Activated naive CD4-positive, alpha-beta T cell treated with anti-CD3 and anti-CD28 coated beads, Interleukin-2, amount 50 U/mL, for 72 hours (primary cell): Measurements from ENCODE around the gene UBE4A. TPM values are rescaled to one million over a fixed set of nuclear protein-coding genes. Genes with fewer than 3 reads are reported as not detected.

Source experiments
- ATAC-seq, 2 donors: fragments of 150-1000 bp; cut with Tn5 transposase; 2 replicates each; pipeline ENCODE4 v1.10.0; 2021; ENCODE audit warnings: mild to moderate bottlenecking in 2 of 2, moderate library complexity in 2 of 2
- DNase-seq, 2 donors: peaks; one replicate each; pipeline ENCODE4 v3.0.0; 2021 to 2022; ENCODE audit warnings: low spot score in 2 of 2
- H3K27ac Mint-ChIP-seq, 2 donors: one replicate each; pipeline ENCODE4 v1.8.0; 2022; ENCODE audit warnings: mild to moderate bottlenecking in 2 of 2, mixed read lengths in 2 of 2
- H3K36me3 Mint-ChIP-seq, 2 donors: one replicate each; pipeline ENCODE4 v1.8.0; 2022; ENCODE audit warnings: mixed read lengths in 2 of 2
- H3K9me3 Mint-ChIP-seq, 2 donors: one replicate each; pipeline ENCODE4 v1.8.0; 2022; ENCODE audit warnings: mixed read lengths in 2 of 2
- total RNA-seq, 2 donors: library from RNA; stranded (reverse); gene quantifications; one replicate each; pipeline ENCODE4 v1.2.3, GENCODE V29; 2022

UBE4A gene, protein sequence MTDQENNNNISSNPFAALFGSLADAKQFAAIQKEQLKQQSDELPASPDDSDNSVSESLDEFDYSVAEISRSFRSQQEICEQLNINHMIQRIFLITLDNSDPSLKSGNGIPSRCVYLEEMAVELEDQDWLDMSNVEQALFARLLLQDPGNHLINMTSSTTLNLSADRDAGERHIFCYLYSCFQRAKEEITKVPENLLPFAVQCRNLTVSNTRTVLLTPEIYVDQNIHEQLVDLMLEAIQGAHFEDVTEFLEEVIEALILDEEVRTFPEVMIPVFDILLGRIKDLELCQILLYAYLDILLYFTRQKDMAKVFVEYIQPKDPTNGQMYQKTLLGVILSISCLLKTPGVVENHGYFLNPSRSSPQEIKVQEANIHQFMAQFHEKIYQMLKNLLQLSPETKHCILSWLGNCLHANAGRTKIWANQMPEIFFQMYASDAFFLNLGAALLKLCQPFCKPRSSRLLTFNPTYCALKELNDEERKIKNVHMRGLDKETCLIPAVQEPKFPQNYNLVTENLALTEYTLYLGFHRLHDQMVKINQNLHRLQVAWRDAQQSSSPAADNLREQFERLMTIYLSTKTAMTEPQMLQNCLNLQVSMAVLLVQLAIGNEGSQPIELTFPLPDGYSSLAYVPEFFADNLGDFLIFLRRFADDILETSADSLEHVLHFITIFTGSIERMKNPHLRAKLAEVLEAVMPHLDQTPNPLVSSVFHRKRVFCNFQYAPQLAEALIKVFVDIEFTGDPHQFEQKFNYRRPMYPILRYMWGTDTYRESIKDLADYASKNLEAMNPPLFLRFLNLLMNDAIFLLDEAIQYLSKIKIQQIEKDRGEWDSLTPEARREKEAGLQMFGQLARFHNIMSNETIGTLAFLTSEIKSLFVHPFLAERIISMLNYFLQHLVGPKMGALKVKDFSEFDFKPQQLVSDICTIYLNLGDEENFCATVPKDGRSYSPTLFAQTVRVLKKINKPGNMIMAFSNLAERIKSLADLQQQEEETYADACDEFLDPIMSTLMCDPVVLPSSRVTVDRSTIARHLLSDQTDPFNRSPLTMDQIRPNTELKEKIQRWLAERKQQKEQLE
- total RNA-seq, result 10 to 100 TPM; 40.6 to 47.8 TPM

DNA sequence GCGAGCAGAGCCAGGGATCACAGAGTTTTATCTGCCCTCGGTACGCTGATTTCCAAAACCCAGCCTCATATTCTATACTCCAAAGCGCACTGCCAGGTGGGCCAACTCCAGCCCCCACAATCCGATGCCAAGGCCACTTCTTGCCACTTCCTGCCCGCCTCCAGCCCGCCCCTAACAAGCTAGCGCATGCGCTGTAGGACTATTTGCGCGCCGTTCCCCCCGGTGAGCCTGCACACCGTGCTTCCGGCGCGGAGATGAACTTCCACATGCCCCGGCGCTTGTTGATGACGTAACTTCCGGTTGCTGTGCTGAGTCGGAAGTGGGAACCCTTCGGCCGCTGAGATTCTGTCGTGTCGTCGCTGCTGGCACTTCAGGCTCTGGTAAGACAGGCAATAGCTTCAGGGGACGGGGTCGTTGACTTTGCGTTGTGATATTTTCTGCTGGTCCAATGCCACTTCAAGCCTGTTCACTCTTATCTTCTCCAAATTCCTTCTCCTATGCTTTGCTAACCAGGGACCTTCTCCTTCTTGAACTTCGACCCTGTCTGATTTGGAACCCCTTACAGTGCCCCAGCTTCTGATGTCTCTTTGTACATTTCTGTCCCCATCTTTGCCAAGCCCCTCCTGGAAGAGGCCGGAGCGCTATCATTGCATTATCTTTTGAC, at the start of gene UBE4A:
UBE4A (plus strand) TSS at position 306 of the 664 bp plus-strand sequence. CDS start 5,481 bp downstream, outside the sequence.
- Mint-ChIP-seq H3K9me3 (no peaks in the 10 kb centered on the region), H3K27ac (peak within 1 kb of the TSS; percentile 98 to 99), H3K36me3 (peaks cover 11 to 13% of the 10 kb centered on the region in 2 donors)
- ATAC-seq (peak; percentile 97), DNase-seq (peak; percentile 94 to 99)

DNA sequence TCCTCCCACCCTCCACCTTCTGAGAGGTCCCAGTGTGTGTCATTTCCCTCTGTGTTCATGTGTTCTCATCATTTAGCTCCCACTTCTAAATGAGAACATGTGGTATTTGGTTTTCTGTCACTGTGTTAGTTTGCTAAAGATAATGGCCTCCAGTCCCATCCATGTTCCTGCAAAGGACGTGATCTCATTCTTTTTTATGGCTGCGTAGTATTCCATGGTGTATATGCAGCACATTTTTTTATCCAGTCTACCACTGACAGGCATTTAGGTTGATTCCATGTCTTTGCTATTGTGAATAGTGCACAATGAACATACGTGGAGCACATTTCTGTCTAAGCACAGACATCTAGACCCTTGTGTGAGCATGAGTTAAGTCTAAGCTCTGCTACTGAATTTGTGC, 49.1 kb upstream of the UBE4A start:
- H3K27ac Mint-ChIP-seq, result peak overlapping the region in 1 of 2 donors; percentile 82
- DNase-seq, result no peak
- peaks cover 58 to 67% of the 10 kb centered on the region in 2 donors for H3K36me3 Mint-ChIP-seq
- ATAC-seq, result no peak
- no peaks in the 10 kb centered on the region for H3K9me3 Mint-ChIP-seq

DNA sequence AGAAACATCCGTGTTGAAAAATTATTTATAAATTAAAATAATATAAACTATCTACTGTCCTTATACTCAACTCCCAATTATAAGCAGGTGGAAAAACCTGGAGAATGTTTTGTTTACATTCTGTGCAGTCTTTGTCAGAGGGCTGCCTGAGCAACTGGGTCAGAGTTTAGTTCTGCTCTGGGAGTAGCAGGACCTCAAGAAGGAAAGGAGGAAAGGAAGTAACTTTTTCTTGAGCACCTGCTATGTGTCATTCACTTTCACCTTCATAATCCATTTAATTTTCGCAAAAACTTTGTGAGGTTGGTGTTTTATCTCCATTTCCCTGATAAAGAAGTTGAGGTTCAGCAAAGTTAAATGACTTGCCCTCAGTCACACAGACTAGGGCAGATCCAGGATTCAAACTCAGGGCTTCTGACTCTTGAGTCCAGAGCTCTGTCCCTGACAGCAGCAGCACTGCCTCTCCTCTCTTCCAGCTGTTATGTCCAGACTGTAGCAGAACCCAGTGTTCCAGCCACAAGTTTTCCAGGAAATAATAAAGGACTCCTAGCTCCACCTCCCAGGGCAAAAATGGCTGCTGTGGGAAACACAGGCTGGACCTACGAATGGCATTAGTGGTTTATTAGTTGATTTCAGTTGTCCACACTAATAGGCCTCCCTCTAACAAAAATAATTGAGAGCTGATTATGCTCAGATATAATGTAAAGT, 48.5 kb upstream of the UBE4A start:
- DNase-seq, result no peak
- Mint-ChIP-seq H3K36me3 (peaks cover 56 to 66% of the 10 kb centered on the region in 2 donors), H3K9me3 (no peaks in the 10 kb centered on the region), H3K27ac (peak overlapping the region in 1 of 2 donors; percentile 82)
- ATAC-seq, result no peak

DNA sequence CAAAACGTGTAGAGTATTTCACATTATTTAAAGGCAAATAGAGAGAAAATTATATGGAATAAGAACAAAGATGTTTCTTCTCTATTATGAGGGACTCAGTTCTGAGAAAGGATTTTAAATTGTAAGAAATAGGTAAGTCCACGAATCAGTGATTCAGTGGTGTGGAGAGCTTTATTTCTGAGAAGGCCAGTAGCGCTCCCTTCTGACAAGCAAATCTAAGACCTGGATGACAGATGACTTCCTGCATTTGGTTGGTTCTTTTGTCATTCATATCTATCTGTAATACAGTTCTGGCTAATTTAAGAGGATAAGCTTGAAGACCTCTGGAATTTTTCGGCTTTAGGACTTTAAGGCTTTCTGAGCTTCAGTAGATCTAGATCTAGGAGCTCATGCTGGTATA, 47.9 kb upstream of the UBE4A start:
- peak overlapping the region in 1 of 2 donors; percentile 82 for H3K27ac Mint-ChIP-seq
- H3K36me3 Mint-ChIP-seq, result peaks cover 53 to 63% of the 10 kb centered on the region in 2 donors
- H3K9me3 Mint-ChIP-seq, result no peaks in the 10 kb centered on the region
- no peak for ATAC-seq
- DNase-seq, result no peak

DNA sequence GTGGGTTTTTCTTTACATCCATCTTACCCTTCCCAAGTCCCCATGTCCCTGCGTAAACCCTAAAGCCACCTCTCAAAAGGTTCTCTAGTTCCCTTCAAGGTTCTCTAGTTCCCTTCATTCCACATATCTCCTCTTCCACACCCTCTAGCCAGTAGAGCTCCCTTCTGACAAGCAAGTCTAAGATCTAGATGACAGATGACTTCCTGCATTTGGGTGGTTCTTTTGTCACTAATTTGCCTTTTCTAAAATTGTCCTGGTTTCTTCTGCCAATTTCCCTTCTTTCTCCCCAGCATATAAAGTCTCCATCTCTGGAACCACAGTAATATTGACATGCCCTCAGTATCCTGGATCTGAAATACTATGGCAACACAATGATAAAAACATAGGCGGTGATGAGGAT, 47.1 kb upstream of the UBE4A start:
- H3K9me3 Mint-ChIP-seq, result no peaks in the 10 kb centered on the region
- no peak for DNase-seq
- ATAC-seq, result no peak
- H3K27ac Mint-ChIP-seq, result peak overlapping the region; percentile 5 to 67
- peaks cover 50 to 59% of the 10 kb centered on the region in 2 donors for H3K36me3 Mint-ChIP-seq

DNA sequence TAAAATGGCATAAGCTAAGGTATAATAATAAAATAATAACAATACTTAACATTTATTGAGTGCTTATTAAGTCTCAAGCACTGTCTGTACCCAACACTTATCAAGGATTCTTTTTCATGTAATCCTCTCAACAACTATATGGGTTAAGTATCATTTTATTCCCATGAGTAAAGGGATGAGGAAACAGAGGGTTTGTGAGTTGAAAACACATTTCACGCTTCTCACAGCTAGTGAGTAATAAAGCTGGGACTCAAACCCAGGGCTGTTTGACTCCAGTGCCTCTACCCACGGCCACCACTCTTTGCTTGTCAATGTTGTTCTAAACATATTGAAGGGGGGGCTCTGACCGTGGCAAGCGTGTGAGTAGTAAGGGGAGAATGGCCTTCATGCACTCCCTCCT, 46.2 kb upstream of the UBE4A start:
- ATAC-seq (no peak), DNase-seq (no peak)
- H3K27ac Mint-ChIP-seq, result peak overlapping the region in 1 of 2 donors; percentile 45
- no peaks in the 10 kb centered on the region for H3K9me3 Mint-ChIP-seq
- H3K36me3 Mint-ChIP-seq, result peaks cover 45 to 52% of the 10 kb centered on the region in 2 donors

DNA sequence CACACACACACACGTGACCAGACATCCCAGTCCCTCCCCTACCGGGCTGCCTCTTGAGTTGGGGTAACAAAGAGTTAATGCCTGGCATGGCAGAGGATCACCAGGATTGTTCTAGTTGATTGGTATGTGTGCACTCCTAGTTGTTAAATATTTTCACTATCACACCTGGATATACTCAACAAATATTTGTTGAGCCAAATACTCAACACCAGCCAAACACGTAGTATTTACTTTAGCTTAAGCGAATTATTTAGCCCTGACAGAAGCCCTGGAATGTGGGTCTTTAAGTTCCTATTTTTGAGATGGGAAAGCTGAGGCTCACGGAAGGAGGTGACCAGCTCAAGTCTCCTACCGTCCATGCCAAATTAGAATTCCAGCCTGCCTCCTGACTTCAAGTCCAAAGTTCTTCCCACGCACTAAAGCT, 44.4 kb upstream of the UBE4A start:
- no peaks in the 10 kb centered on the region for H3K9me3 Mint-ChIP-seq
- peaks cover 34 to 35% of the 10 kb centered on the region in 2 donors for H3K36me3 Mint-ChIP-seq
- H3K27ac Mint-ChIP-seq, result peak overlapping the region; percentile 77 to 96

DNA sequence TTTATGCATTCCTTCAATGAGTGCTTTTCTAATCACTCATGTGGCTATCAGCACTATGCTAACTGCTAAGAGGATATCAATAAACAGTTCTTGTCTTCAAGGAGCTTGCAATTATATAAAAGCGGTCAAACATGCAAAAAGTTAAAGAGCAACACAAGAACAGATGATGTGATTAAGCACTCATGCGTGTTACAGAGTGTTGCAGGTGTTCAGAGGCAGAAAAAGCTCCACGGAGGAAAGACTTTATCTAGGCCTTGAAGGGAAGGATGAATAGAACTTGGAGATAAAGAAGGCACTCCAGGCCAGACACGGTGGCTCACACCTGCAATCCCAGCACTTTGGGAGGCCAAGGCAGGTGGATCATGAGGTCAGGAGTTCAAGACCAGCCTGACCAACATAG, 41.3 kb upstream of the UBE4A start:
- ATAC-seq (no peak), DNase-seq (no peak)
- H3K27ac Mint-ChIP-seq, result no peak overlapping the region
- no peaks in the 10 kb centered on the region for H3K9me3 Mint-ChIP-seq
- H3K36me3 Mint-ChIP-seq, result peaks cover 13 to 23% of the 10 kb centered on the region in 2 donors

More for the DNA sequence above, 44.4 kb upstream of the UBE4A start:
- ATAC-seq, result no peak
- no peak for DNase-seq

DNA sequence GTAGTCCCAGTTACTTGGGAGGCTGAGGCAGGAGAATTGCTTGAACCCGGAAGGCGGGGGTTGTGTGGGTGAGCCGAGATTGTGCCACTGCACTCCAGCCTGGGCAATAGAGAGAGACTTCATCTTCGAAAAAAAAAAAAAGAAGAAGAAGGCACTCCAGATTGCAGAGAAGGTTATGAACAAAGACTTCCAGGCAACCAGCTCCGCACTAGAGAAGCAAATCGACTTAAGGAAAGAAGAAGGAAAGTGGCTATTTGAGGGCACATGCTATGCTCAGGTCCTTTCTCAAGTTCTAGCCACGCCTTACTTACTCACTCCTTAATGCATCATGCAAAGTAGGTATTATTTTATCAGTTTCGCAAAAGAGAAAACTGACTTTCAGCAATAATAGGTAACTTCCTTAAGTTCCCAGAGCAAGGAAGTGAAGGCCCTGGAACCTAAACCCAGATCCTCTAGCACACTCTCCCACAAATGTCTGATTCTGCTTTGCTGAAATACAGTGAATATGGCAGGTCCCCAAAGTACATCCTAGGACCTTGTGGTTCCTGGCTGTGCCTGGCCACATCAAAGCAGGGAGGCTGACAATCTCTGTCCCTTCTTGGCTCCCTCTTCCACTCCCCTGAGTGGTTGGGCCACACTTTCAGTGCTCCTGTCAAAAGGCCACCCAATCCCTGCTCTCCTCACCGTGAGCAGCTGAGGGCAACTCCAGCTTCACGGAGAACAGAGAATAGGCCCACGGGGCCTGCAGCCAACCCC, 40.6 kb upstream of the UBE4A start:
- Mint-ChIP-seq H3K9me3 (no peaks in the 10 kb centered on the region), H3K36me3 (peaks cover 13 to 20% of the 10 kb centered on the region in 2 donors), H3K27ac (peak overlapping the region in 1 of 2 donors; percentile 44)
- DNase-seq, result no peak
- peak in 1 of 2 donors; percentile 32 for ATAC-seq

DNA sequence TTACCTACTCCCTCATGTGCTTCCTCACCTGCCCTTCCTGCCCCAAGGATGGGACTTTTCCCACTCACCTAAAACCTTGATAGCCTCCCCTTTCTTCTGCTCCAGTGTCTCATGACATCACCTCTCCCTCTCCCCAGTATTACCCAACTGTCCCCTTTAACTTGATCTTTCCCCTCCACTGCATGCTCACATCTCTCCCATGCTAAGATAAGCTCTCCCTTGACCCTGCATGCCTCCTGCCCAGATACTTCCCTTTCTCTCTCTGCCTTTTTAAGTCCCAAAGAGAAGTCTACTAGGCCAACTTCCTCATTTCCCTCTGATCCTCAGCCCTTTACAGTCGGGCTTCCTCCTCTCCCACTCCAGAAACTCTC, 40.1 kb upstream of the UBE4A start:
- no peaks in the 10 kb centered on the region for H3K9me3 Mint-ChIP-seq
- peaks cover 13 to 14% of the 10 kb centered on the region in 2 donors for H3K36me3 Mint-ChIP-seq
- peak overlapping the region in 1 of 2 donors; percentile 44 for H3K27ac Mint-ChIP-seq
- ATAC-seq (no peak), DNase-seq (no peak)

DNA sequence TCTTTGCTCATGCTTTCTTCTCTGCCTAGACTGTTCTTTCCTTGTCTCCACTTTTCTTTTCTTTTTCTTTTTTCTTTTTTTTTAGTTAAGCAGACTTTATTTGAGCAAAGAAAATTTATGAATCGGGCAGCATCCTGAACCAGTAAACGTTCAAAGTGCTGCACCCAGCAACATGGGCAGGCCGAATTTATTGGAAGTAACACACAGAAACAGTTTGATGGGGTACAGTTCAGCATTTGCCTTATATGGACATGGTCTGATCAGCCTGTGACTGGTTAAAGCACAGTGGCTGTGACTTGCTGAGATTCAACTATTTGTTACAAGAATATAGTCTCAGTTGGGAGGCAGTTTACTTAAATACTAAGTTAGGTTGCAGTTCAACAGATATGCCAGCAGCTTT, 38.9 kb upstream of the UBE4A start:
- H3K9me3 Mint-ChIP-seq, result no peaks in the 10 kb centered on the region
- no peak overlapping the region for H3K27ac Mint-ChIP-seq
- H3K36me3 Mint-ChIP-seq, result peaks cover 10% of the 10 kb centered on the region in 2 donors
- DNase-seq (no peak), ATAC-seq (no peak)

DNA sequence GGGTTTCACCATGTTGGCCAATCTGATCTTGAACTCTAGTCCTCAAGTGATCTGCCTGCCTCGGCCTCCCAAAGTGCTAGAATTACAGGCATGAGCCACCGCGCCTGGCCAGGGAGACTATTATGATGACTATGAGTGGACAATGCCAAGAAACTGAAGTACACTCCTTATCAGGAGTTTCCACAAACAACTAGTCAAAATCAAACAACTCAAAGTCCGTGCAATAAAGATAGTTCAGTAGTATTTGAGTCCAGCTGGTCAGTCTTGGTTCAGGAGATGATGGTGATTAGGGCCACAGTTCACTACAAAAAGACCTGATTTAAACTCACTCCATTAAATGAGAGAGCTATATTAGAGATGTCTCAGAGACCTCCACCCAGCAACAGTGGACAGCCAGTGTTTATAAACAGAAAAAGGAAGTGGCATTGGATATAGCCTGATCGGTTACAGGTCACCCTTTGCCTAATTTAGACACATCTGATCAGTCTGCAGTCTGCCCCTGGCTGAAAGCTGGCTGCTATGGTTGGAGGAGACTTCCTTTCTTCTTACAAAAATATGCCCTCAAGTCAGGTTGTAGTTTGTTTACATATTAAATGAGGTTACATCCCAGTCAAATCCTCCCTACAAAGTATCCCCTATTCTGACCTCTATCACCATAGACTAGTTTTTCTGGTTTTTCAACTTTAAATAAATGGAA, 37.9 kb upstream of the UBE4A start:
- no peak overlapping the region for H3K27ac Mint-ChIP-seq
- no peak for DNase-seq
- H3K9me3 Mint-ChIP-seq, result no peaks in the 10 kb centered on the region
- no peak for ATAC-seq
- peaks cover 7 to 10% of the 10 kb centered on the region in 2 donors for H3K36me3 Mint-ChIP-seq

DNA sequence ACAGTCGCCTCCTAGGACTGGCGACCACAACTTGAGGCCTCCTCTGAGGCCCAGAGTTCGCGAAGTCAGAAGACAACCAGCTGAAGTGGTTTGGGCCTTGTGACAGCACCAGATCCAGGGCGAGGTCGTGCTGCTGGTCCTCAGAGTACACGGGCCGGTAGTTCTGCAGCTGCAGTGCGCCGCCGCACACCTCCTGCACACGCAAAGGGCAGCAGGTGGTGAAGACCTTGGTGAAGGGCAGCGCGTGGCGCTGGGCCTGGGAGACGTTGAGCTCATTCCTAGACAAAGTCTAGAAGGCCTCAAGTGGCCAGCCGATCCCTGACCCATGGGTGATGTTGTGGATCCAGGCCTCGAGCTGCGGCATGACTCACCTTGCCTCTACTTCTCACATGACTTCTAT, 36.7 kb upstream of the UBE4A start:
- DNase-seq (no peak), ATAC-seq (no peak)
- Mint-ChIP-seq H3K27ac (no peak overlapping the region), H3K36me3 (peaks cover 1 to 4% of the 10 kb centered on the region in 2 donors), H3K9me3 (peaks cover under 1 to 3% of the 10 kb centered on the region in 2 donors)

DNA sequence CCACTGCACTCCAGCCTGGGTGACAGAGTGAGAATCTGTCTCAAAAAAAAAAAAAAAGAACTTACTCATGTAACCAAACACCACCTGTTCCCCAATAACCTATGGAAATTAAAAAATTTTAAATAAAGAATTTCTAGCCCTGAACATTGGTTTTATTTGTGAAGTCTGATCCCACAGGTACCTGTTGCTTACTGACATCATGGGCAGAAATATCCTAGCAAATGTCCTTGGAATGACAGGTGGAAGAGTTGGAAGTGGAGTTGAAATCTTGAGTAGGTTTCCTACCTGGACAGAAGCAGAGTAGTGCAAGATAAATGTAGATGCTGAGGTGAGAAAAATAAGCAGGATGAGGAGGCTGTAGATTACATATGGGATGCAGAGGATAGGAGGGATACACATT, 34.1 kb upstream of the UBE4A start:
- DNase-seq (no peak), ATAC-seq (no peak)
- Mint-ChIP-seq H3K27ac (no peak overlapping the region), H3K9me3 (peaks cover 3 to 12% of the 10 kb centered on the region in 2 donors), H3K36me3 (peaks cover 4 to 5% of the 10 kb centered on the region in 2 donors)

DNA sequence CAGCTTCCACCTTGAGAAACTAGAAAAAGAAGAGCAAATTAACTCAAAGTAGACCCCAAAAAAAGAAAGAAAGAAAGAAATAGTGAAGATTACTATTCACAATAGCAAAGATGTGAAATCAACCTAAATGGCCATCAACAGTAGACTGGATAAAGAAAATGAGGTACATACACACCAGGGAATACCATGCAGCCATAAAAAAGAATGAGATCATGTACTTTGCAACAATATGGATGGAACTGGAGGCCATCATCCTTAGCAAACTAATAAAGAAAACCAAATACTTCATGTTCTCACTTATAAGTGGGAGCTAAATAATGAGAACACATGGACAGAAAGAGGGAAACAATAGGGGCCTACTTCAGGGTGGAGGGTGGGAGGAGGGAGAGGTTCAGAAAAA, 30.7 kb upstream of the UBE4A start:
- peaks cover 3 to 12% of the 10 kb centered on the region in 2 donors for H3K9me3 Mint-ChIP-seq
- H3K27ac Mint-ChIP-seq, result no peak overlapping the region
- DNase-seq (no peak), ATAC-seq (no peak)
- H3K36me3 Mint-ChIP-seq, result peaks cover 0 to 5% of the 10 kb centered on the region in 2 donors
